Measurements from ENCODE around the gene TUBA3E.

GRCh38 chr2:130150181-130151144 lies 47.8 kb downstream of the TUBA3E start:
- TF ChIP-seq POLR2A (IDR thresholded peaks at IDR 0.05; ENCODE audit: control extremely low read depth in 1 of 2, low read depth in 2 of 2, low read length in 2 of 2) (no peak), CTCF (IDR thresholded peaks at IDR 0.05; ENCODE audit: control extremely low read depth in 1 of 3, insufficient read depth in 1 of 3, low read depth in 1 of 3, low read length in 3 of 3) (no peak), EZH2 (IDR thresholded peaks at IDR 0.05; ENCODE audit: low read depth, low read length, severe bottlenecking) (no peak), MAFK (IDR thresholded peaks at IDR 0.05; ENCODE audit: low read depth, low read length) (no peak), NRF1 (IDR thresholded peaks at IDR 0.05; ENCODE audit: low read depth, low read length) (no peak), TEAD4 (IDR thresholded peaks at IDR 0.05; ENCODE audit: low read depth, low read length) (no peak), SIX5 (IDR thresholded peaks at IDR 0.05; ENCODE audit: low read depth, low read length) (no peak), CBX5 (IDR thresholded peaks at IDR 0.05; ENCODE audit: low read depth, low read length) (no peak), SUZ12 (IDR thresholded peaks at IDR 0.05; ENCODE audit: low read length) (no peak), POLR2AphosphoS5 (IDR thresholded peaks at IDR 0.05; ENCODE audit: low read depth, low read length) (no peak)

Data from H1 (cell line).